H9 (cell line): Measurements from ENCODE around the gene RNF39. TPM values are rescaled to one million over a fixed set of nuclear protein-coding genes. Genes with fewer than 3 reads are reported as not detected.

ENCODE experiments used
- DNase-seq: peaks from one replicate; pipeline ENCODE4 v3.0.0-alpha.2; 2017
- H2AFZ ChIP-seq: one replicate; pipeline ENCODE4 v1.6.1; 2013; ENCODE audit warnings: mild to moderate bottlenecking, low read length, control low read depth, moderate library complexity
- H2AK5ac ChIP-seq: 2 replicates; pipeline ENCODE4 v1.6.1; 2013; ENCODE audit warnings: low read length, control low read depth, mixed read lengths; ENCODE audit not compliant: insufficient read length
- H2BK120ac ChIP-seq: one replicate; pipeline ENCODE4 v1.6.1; 2013; ENCODE audit warnings: low read depth, mild to moderate bottlenecking, low read length, control low read depth, inconsistent platforms; ENCODE audit not compliant: poor library complexity, severe bottlenecking
- H2BK12ac ChIP-seq: 2 replicates; pipeline ENCODE4 v1.6.1; 2013; ENCODE audit warnings: low read length, control low read depth, mixed read lengths, low read depth; ENCODE audit not compliant: insufficient read length
- H2BK15ac ChIP-seq: 2 replicates; pipeline ENCODE4 v1.6.1; 2013; ENCODE audit warnings: low read depth, low read length, control low read depth
- H2BK20ac ChIP-seq: one replicate; pipeline ENCODE4 v1.6.1; 2013; ENCODE audit warnings: low read depth, mild to moderate bottlenecking, low read length, control low read depth, inconsistent platforms; ENCODE audit not compliant: poor library complexity, severe bottlenecking
- H2BK5ac ChIP-seq: 2 replicates; pipeline ENCODE4 v1.6.1; 2013; ENCODE audit warnings: low read length, control low read depth, mixed read lengths; ENCODE audit not compliant: insufficient read length
- H3K14ac ChIP-seq: 2 replicates; pipeline ENCODE4 v1.6.1; 2013; ENCODE audit warnings: low read length, control low read depth; ENCODE audit not compliant: insufficient read depth
- H3K18ac ChIP-seq: 2 replicates; pipeline ENCODE4 v1.6.1; 2013; ENCODE audit warnings: low read depth, mild to moderate bottlenecking, mixed read lengths, low read length, control low read depth; ENCODE audit not compliant: insufficient read length
- H3K23ac ChIP-seq: 2 replicates; pipeline ENCODE4 v1.6.1; 2013; ENCODE audit warnings: low read length, control low read depth, mixed read lengths, low read depth; ENCODE audit not compliant: insufficient read length
- H3K23me2 ChIP-seq: 2 replicates; pipeline ENCODE4 v1.6.1; 2013; ENCODE audit warnings: low read depth, mild to moderate bottlenecking, mixed read lengths, low read length, control low read depth; ENCODE audit not compliant: insufficient read length, poor library complexity, severe bottlenecking
- H3K27ac ChIP-seq: 2 replicates; pipeline ENCODE4 v1.5.1; 2013; ENCODE audit warnings: low read length, control low read depth, mixed read lengths, low read depth; ENCODE audit not compliant: insufficient read length
- H3K27me3 ChIP-seq: 2 replicates; pipeline ENCODE4 v1.6.1; 2013; ENCODE audit warnings: low read length, control low read depth, inconsistent platforms; ENCODE audit not compliant: insufficient read depth
- H3K4ac ChIP-seq: 2 replicates; pipeline ENCODE4 v1.6.1; 2013; ENCODE audit warnings: low read depth, mild to moderate bottlenecking, control low read depth, inconsistent platforms, low read length, moderate library complexity
- H3K4me1 ChIP-seq: 2 replicates; pipeline ENCODE4 v1.6.1; 2013; ENCODE audit warnings: low read length, control low read depth, inconsistent platforms; ENCODE audit not compliant: insufficient read depth
- H3K4me2 ChIP-seq: 2 replicates; pipeline ENCODE4 v1.6.1; 2013; ENCODE audit warnings: low read length, control low read depth, mixed read lengths; ENCODE audit not compliant: insufficient read length, insufficient read depth
- H3K56ac ChIP-seq: 2 replicates; pipeline ENCODE4 v1.6.1; 2013; ENCODE audit warnings: low read depth, mild to moderate bottlenecking, mixed read lengths, low read length, control low read depth; ENCODE audit not compliant: insufficient read length
- H3K79me1 ChIP-seq: 2 replicates; pipeline ENCODE4 v1.6.1; 2013; ENCODE audit warnings: low read depth, mild to moderate bottlenecking, moderate library complexity, low read length, control low read depth, inconsistent platforms; ENCODE audit not compliant: insufficient read depth, poor library complexity, severe bottlenecking
- H3K79me2 ChIP-seq: 2 replicates; pipeline ENCODE4 v1.6.1; 2013; ENCODE audit warnings: low read length, control low read depth, inconsistent platforms; ENCODE audit not compliant: insufficient read depth
- H3K9ac ChIP-seq: 2 replicates; pipeline ENCODE4 v1.6.1; 2013; ENCODE audit warnings: low read length, control low read depth, mixed read lengths; ENCODE audit not compliant: insufficient read length; ENCODE audit errors: extremely low read depth
- H3K9me3 ChIP-seq: one replicate; pipeline ENCODE4 v1.6.1; 2013; ENCODE audit warnings: low read depth, low read length, inconsistent platforms; ENCODE audit not compliant: control insufficient read depth
- H3T11ph ChIP-seq: one replicate; pipeline ENCODE4 v1.6.1; 2013; ENCODE audit warnings: mild to moderate bottlenecking, low read length, control low read depth, inconsistent platforms
- H4K20me1 ChIP-seq: one replicate; pipeline ENCODE4 v1.6.1; 2013; ENCODE audit not compliant: control insufficient read depth, insufficient read length, insufficient read depth
- H4K5ac ChIP-seq: 2 replicates; pipeline ENCODE4 v1.6.1; 2013; ENCODE audit warnings: low read depth, mild to moderate bottlenecking, mixed read lengths, low read length, control low read depth; ENCODE audit not compliant: insufficient read length
- H4K8ac ChIP-seq: replicated peaks from 2 replicates; pipeline ENCODE4 v1.6.1; 2013; ENCODE audit warnings: low read length, control low read depth, mixed read lengths, low read depth; ENCODE audit not compliant: insufficient read length
- H4K91ac ChIP-seq: 2 replicates; pipeline ENCODE4 v1.6.1; 2013; ENCODE audit warnings: low read depth, mild to moderate bottlenecking, moderate library complexity, mixed read lengths, low read length, control low read depth; ENCODE audit not compliant: insufficient read length
- H3K27ac Mint-ChIP-seq, 3 experiments: 2 replicates in 2 of 3; 3 replicates in 1 of 3; pipeline ENCODE4 v1.8.0; 2020 to 2021; ENCODE audit warnings: mixed read lengths in 3 of 3, mild to moderate bottlenecking in 1 of 3, moderate library complexity in 1 of 3
- H3K27me3 Mint-ChIP-seq: 2 replicates; pipeline ENCODE4 v1.8.0; 2021; ENCODE audit warnings: low read depth, mild to moderate bottlenecking, moderate library complexity, mixed read lengths
- H3K36me3 Mint-ChIP-seq, 3 experiments: 2 replicates in 2 of 3; 3 replicates in 1 of 3; pipeline ENCODE4 v1.8.0; 2020 to 2021; ENCODE audit warnings: low read depth in 3 of 3, mixed read lengths in 3 of 3; ENCODE audit not compliant: insufficient read depth in 1 of 3
- H3K4me1 Mint-ChIP-seq, 2 experiments: 2 replicates each; pipeline ENCODE4 v1.8.0; 2020; ENCODE audit warnings: mixed read lengths in 2 of 2
- H3K4me3 Mint-ChIP-seq, 2 experiments: 2 replicates in 1 of 2; 3 replicates in 1 of 2; pipeline ENCODE4 v1.8.0; 2020 to 2021; ENCODE audit warnings: mild to moderate bottlenecking in 2 of 2, mixed read lengths in 2 of 2, moderate library complexity in 1 of 2
- H3K9me3 Mint-ChIP-seq, 2 experiments: 2 replicates in 1 of 2; 3 replicates in 1 of 2; pipeline ENCODE4 v1.8.0; 2020; ENCODE audit warnings: mild to moderate bottlenecking in 2 of 2, mixed read lengths in 2 of 2, moderate library complexity in 1 of 2
- CTCF ChIP-seq: fragments of 200-600 bp; sonication (generic); conservative IDR thresholded peaks from 3 replicates; pipeline ENCODE4 v1.8.0; 2021; ENCODE audit warnings: antibody characterized with exemption, mild to moderate bottlenecking
- WGBS: extraction: QIAGEN DNeasy Blood & Tissue Kit; methylation state at CpG from one replicate; pipeline ENCODE4 v1.1.7; 2013; ENCODE audit warnings: missing lambda C conversion rate, low lambda C conversion rate, mixed read lengths; ENCODE audit not compliant: insufficient read length; ENCODE audit errors: extremely low coverage; 5-methylcytosine and 5-hydroxymethylcytosine counted together
- total RNA-seq: library from RNA; stranded (reverse); gene quantifications from 2 replicates; pipeline ENCODE4 v1.2.1, GENCODE V29; 2021

RNF39 gene
- total RNA-seq, 1 experiment from 2014 or later, result 0.26 TPM

- no peak overlapping the region for H2BK15ac ChIP-seq
- H3K18ac ChIP-seq, result no peak overlapping the region
- H2AK5ac ChIP-seq, result no peak overlapping the region
- no peaks in the 10 kb centered on the region for H3K79me2 ChIP-seq
- no peak overlapping the region for H3K23ac ChIP-seq
- H3K79me1 ChIP-seq, result no peaks in the 10 kb centered on the region
- Mint-ChIP-seq H3K9me3 (no peaks in the 10 kb centered on the region), H3K4me1 (no peaks in the 10 kb centered on the region), H3K36me3 (no peaks in the 10 kb centered on the region), H3K27ac (no peak overlapping the region), H3K27me3 (peaks cover 2% of the 10 kb centered on the region; the same call in 1 of the 2 replicates), H3K4me3 (no peak overlapping the region)
- WGBS, result no CpG with 5 or more reads among the region's 1 CpG
- H3T11ph ChIP-seq, result no peak overlapping the region
- H3K27me3 ChIP-seq, result no peaks in the 10 kb centered on the region
- H3K27ac ChIP-seq, result no peak overlapping the region
- TF ChIP-seq CTCF, result no peak
- no peak overlapping the region for H3K4me2 ChIP-seq
- H2BK12ac ChIP-seq, result no peak overlapping the region
- no peak for DNase-seq
- no peaks in the 10 kb centered on the region for H3K4me1 ChIP-seq
- no peak overlapping the region for H3K9ac ChIP-seq
- no peak overlapping the region for H2BK20ac ChIP-seq
- H3K14ac ChIP-seq, result no peak overlapping the region
- H4K20me1 ChIP-seq, result no peaks in the 10 kb centered on the region
- no peaks in the 10 kb centered on the region for H3K9me3 ChIP-seq
- H3K56ac ChIP-seq, result no peak overlapping the region
- H4K8ac ChIP-seq, result no peak overlapping the region
- H3K4ac ChIP-seq, result no peak overlapping the region
- no peak overlapping the region for H2BK5ac ChIP-seq
- H4K5ac ChIP-seq, result no peak overlapping the region
- no peak overlapping the region for H4K91ac ChIP-seq
- no peak overlapping the region for H2AFZ ChIP-seq
- no peaks in the 10 kb centered on the region for H3K23me2 ChIP-seq
- no peak overlapping the region for H2BK120ac ChIP-seq
Observed at GRCh38 chr6:30042914-30043313, 32.7 kb downstream of the RNF39 start.
